Heart left ventricle (tissue), 13 donors: Measurements from ENCODE around the gene SHROOM1.

Source experiments
- CTCF ChIP-seq, 12 donors: fragments of 200-600 bp; sonication (generic) in 4 of 12; IDR thresholded peaks; one replicate each; pipeline versions ENCODE4 v1.5.0 to v1.8.0; 2018 to 2022; ENCODE audit warnings: antibody characterized with exemption in 12 of 12, mild to moderate bottlenecking in 5 of 12
- POLR2A ChIP-seq, 2 donors: fragments of 450-650 bp; IDR thresholded peaks; one replicate each; pipeline ENCODE4 v1.6.1; 2017; ENCODE audit warnings: antibody characterized with exemption in 2 of 2, mild to moderate bottlenecking in 2 of 2, moderate library complexity in 2 of 2
- donor health status: ischemic (EF 13 %, LVEDD 7.1; RV severe dilation, severe dysfunction).
- donor health status: DM: no; HTN: yes; CAD: no.
- donor health status: DM: no; HTN: no; CAD: no.
- donor health status: ischemic (EF 25% LVEDD 6.9; RV normal size, moderate dysfunction).
- donor health status: ischemic (EF 25% LVEDD 5.7; RV mildly dilated, moderate dysfunction).
- donor health status: ischemic (EF 35%, LVEDD 5.7; RV mildly dilated, moderate dysfunction).
- donor health status: nonischemic (EF 11% LVEDD 7.7; RV severe dilation, severe dysfunction).
- donor health status: DM: yes; HTN: yes; CAD: no.
- donor health status: PGD.
- donor health status: ischemic (EF 29% LVEDD 5.4; RV normal size, mild dysfunction).
- donor health status: nonischemic (EF 23%, LVEDD 6.1; RV moderate dilation, normal function).

- TF ChIP-seq CTCF (IDR thresholded peaks at IDR 0.05) (no peak), POLR2A (IDR thresholded peaks at IDR 0.05) (no peak)
These were observed 23.1 kb downstream of the SHROOM1 start for GRCh38 chr5:132807163-132807838.
